Measurements from ENCODE around the gene PTHLH.
A peak's percentile ranks its signal among the peaks of the same experiment; 100 is the strongest.

Gene PTHLH

GRCh38 chr12:27934276-27934675 lies 38.3 kb downstream of the PTHLH start:
- no peak for DNase-seq

DNA sequence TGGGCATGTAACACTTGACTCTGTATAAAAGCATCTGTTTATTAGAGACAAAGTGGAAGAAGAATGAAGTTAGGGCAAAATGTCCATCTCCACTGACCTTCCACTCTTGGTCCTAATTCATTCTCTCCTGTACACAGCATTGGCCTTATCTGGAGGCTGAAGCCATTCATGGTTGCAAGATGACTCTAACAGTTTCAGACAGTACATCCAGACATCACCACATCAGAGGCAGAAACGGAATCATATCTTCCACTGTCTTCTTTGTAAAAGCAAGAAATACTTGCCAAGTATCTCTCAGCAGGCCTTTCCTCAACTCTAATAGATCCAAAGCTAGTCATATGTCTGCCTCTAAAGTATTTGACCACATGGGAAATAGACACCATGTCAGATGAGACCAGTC lies 41.1 kb downstream of the PTHLH start:
- DNase-seq: no peak

GRCh38 chr12:27927347-27927746 lies 45.2 kb downstream of the PTHLH start:
- DNase-seq: no peak

DNA sequence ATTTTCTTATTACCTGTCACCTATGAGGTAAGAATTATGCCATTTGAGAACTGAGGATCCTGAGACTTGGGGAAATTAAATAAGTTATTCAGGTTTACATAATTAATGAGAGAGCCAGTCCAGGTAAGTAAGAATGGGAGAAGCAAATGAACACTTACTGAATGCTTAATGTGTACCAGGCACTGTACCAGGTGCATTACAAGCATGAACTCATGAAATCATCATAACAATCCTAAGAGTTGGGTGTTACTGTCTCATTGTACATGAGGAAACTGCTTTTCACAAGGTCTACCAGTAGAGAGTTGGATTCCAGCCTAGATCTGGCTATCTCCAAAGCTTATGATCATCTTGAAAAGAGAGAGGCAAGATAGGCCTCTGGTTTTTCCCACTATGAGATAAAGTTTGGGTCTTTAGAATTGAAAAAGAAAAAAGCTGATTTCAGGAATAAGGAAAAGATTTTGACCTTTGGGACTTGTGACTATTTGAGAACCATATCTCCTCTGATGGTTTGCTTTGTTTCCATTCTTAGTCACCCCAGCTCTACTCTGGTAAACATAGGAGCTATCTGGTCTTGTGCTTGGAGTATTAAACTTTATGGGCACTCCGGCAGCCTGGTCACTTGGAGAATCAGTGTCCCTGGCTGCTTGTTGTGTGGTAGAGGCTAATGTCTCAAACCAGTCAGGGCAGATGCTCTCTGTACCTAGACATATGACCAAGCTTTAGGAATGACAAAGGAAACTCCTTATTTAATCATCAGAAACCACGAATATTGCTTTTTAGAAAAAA lies 48.0 kb downstream of the PTHLH start:
- peak; percentile 38 for DNase-seq

DNA sequence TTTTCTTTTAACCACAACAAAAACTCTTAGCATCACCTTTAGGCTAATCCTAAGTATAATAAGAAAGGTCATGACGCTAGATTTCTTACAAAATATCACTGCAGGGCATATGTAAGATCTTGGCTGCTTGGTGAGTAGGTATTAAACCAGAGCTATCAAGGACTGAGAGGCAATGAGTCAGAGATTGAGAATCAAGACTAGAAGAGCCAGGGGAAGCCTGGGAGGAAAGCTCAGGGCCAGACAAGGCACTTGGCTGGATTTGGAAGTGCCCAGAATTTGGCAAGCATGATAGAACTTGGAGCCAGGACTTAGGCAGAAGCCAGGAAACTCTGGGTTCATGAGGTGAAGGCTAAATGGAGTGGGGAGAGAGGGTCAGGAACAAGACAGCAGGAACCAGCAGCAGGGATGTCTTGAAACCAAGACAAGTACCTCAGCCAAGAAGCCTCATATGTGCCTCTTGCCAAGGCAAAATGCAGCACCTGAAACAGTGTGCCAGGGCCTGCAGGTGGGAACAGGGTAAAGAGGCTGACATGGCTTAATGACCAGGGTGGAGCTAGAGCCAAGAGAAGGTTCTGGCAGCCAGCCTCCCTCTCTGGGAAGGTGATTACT lies 49.9 kb downstream of the PTHLH start:
- DNase-seq: peak; percentile 75

GRCh38 chr12:27919671-27920235 lies 52.8 kb downstream of the PTHLH start:
- no peak for DNase-seq

- no peak for DNase-seq
These were observed 57.0 kb downstream of the PTHLH start for GRCh38 chr12:27915536-27915935.

GRCh38 chr12:27915021-27915420 lies 57.5 kb downstream of the PTHLH start:
- DNase-seq: no peak

GRCh38 chr12:27913999-27914614 lies 58.4 kb downstream of the PTHLH start:
- DNase-seq: no peak

GRCh38 chr12:27911397-27911796 lies 61.1 kb downstream of the PTHLH start:
- DNase-seq: no peak
